IMR-90 (cell line): Measurements from ENCODE around the gene RABGEF1. TPM values are rescaled to one million over a fixed set of nuclear protein-coding genes. Genes with fewer than 3 reads are reported as not detected.
"Not testable (repeated sequence)": the region's sequence is repeated elsewhere in the genome, so short reads cannot be mapped to it uniquely, and the experiment has no call there.

ENCODE experiments used
- ATAC-seq: fragments of 200-7000 bp; cut with Tn5 transposase; 2 replicates; pipeline ENCODE4 v1.9.1; 2020; ENCODE audit warnings: low read depth, mild to moderate bottlenecking, moderate library complexity
- BruUV-seq: library from RNA; stranded (reverse); fragments of 400-500 nt; replicated peaks from 2 replicates; lab custom pipeline; 2021; lab: Mats Ljungman, UMichigan
- CTCF ChIA-PET: fragments of 300-600 bp; formaldehyde crosslinking; extraction: SDS; loops from one replicate; lab custom pipeline; 2021; ENCODE audit warnings: antibody characterized with exemption; lab: Yijun Ruan, JAX
- POLR2A ChIA-PET: fragments of 300-600 bp; sonication (Branson Sonifier 250); formaldehyde crosslinking; loops from one replicate; lab custom pipeline; 2022; ENCODE audit warnings: antibody characterized with exemption; ENCODE audit not compliant: unreplicated experiment; lab: Charles Lee
- DNase-seq: peaks from one replicate; pipeline ENCODE4 v3.0.0; 2013
- H2AFZ ChIP-seq: replicated peaks from 2 replicates; pipeline ENCODE3; 2013; ENCODE audit warnings: low read length, mild to moderate bottlenecking; ENCODE audit not compliant: poor library complexity
- H2AK5ac ChIP-seq: 2 replicates; pipeline ENCODE4 v1.6.1; 2013; ENCODE audit warnings: low read depth, low read length, inconsistent platforms
- H2AK9ac ChIP-seq: replicated peaks from 2 replicates; pipeline ENCODE3; 2013; ENCODE audit warnings: mild to moderate bottlenecking, low read depth, low read length, moderate library complexity; ENCODE audit not compliant: poor library complexity
- H2BK120ac ChIP-seq: 2 replicates; pipeline ENCODE4 v1.6.1; 2013; ENCODE audit warnings: low read depth, low read length, inconsistent platforms
- H2BK15ac ChIP-seq: 3 replicates; pipeline ENCODE4 v1.6.1; 2013; ENCODE audit warnings: low read depth, low read length, inconsistent platforms
- H2BK20ac ChIP-seq: 2 replicates; pipeline ENCODE4 v1.6.1; 2013; ENCODE audit warnings: low read depth, mild to moderate bottlenecking, inconsistent platforms, low read length, moderate library complexity
- H2BK5ac ChIP-seq: 2 replicates; pipeline ENCODE4 v1.6.1; 2013; ENCODE audit warnings: mild to moderate bottlenecking, low read depth, low read length, inconsistent platforms; ENCODE audit not compliant: poor library complexity, severe bottlenecking
- H3K14ac ChIP-seq: replicated peaks from 2 replicates; pipeline ENCODE4 v1.6.1; 2013; ENCODE audit warnings: low read depth, low read length, inconsistent platforms
- H3K18ac ChIP-seq: 2 replicates; pipeline ENCODE4 v1.6.1; 2013; ENCODE audit warnings: low read depth, low read length, control low read depth
- H3K23ac ChIP-seq: 2 replicates; pipeline ENCODE4 v1.6.1; 2013; ENCODE audit warnings: low read depth, low read length, inconsistent platforms
- H3K27ac ChIP-seq: 2 replicates; pipeline ENCODE4 v1.5.1; 2013; ENCODE audit warnings: mild to moderate bottlenecking, control low read depth, low read length; ENCODE audit not compliant: insufficient read depth
- H3K27me3 ChIP-seq: 2 replicates; pipeline ENCODE4 v1.6.1; 2013; ENCODE audit warnings: low read length; ENCODE audit not compliant: control insufficient read depth, insufficient read depth
- H3K36me3 ChIP-seq: 2 replicates; pipeline ENCODE4 v1.6.1; 2013; ENCODE audit warnings: low read length, mixed read lengths; ENCODE audit not compliant: control insufficient read depth, insufficient read depth
- H3K4ac ChIP-seq: 2 replicates; pipeline ENCODE4 v1.6.1; 2013; ENCODE audit warnings: low read depth, low read length, inconsistent platforms
- H3K4me1 ChIP-seq: 2 replicates; pipeline ENCODE4 v1.6.1; 2013; ENCODE audit warnings: low read length, mixed read lengths; ENCODE audit not compliant: control insufficient read depth, insufficient read depth
- H3K4me2 ChIP-seq: 2 replicates; pipeline ENCODE4 v1.6.1; 2013; ENCODE audit warnings: low read depth, mild to moderate bottlenecking, control low read depth, low read length, moderate library complexity
- H3K4me3 ChIP-seq: 2 replicates; pipeline ENCODE4 v1.5.1; 2013; ENCODE audit warnings: low read depth, mild to moderate bottlenecking, control low read depth, low read length, moderate library complexity; ENCODE audit not compliant: insufficient read depth
- H3K56ac ChIP-seq: 2 replicates; pipeline ENCODE4 v1.6.1; 2013; ENCODE audit warnings: low read length, inconsistent platforms; ENCODE audit not compliant: insufficient read depth; ENCODE audit errors: extremely low read depth
- H3K79me1 ChIP-seq, 2 experiments: 2 replicates each; pipeline ENCODE4 v1.6.1; 2013; ENCODE audit warnings: low read length in 2 of 2, inconsistent platforms in 1 of 2, low read depth in 1 of 2
- H3K9ac ChIP-seq: 2 replicates; pipeline ENCODE4 v1.6.1; 2013; ENCODE audit warnings: low read depth, low read length, control low read depth
- H3K9me1 ChIP-seq: 2 replicates; pipeline ENCODE4 v1.6.1; 2013; ENCODE audit warnings: low read length, inconsistent platforms; ENCODE audit not compliant: insufficient read depth
- H3K9me3 ChIP-seq: 2 replicates; pipeline ENCODE4 v1.6.1; 2013; ENCODE audit warnings: low read length; ENCODE audit not compliant: control insufficient read depth, insufficient read depth
- H4K20me1 ChIP-seq: 2 replicates; pipeline ENCODE4 v1.6.1; 2013; ENCODE audit warnings: low read length, inconsistent platforms; ENCODE audit not compliant: insufficient read depth
- H4K5ac ChIP-seq: 2 replicates; pipeline ENCODE4 v1.6.1; 2013; ENCODE audit warnings: mild to moderate bottlenecking, low read depth, low read length, control low read depth
- H4K8ac ChIP-seq, 2 experiments: 2 replicates each; pipeline ENCODE4 v1.6.1; 2013; ENCODE audit warnings: low read depth in 2 of 2, low read length in 2 of 2, control low read depth in 1 of 2, inconsistent platforms in 1 of 2
- H4K91ac ChIP-seq: 2 replicates; pipeline ENCODE4 v1.6.1; 2013; ENCODE audit warnings: low read depth, low read length, inconsistent platforms; ENCODE audit not compliant: insufficient read depth
- WGBS, 2 experiments: methylation state at CpG; one replicate each; pipeline versions ENCODE4 v1.1.5 to v1.1.7; 2013; ENCODE audit warnings: missing lambda C conversion rate in 2 of 2; ENCODE audit not compliant: insufficient read length in 1 of 2; ENCODE audit errors: extremely low coverage in 2 of 2; 5-methylcytosine and 5-hydroxymethylcytosine counted together
- dilution Hi-C: fragments of 300-500 bp; cut with HindIII; formaldehyde crosslinking; loops from one replicate; pipeline ENCODE4 v1.14.3; 2018; ENCODE audit warnings: low sequenced_read_pairs; ENCODE audit not compliant: unreplicated experiment
- in situ Hi-C: fragments of 300-500 bp; cut with MboI; formaldehyde crosslinking; loops from 3 replicates; pipeline ENCODE4 v1.14.3; 2019; ENCODE audit warnings: low sequenced_read_pairs, inconsistent platforms, mixed read lengths
- intact Hi-C: fragments of 100-400 bp; cut with micrococcal nuclease; formaldehyde crosslinking; loops from 2 replicates; pipeline ENCODE4 v1.10.0; 2022
- polyA plus RNA-seq, 3 experiments: library from polyadenylated mRNA; depleted of rRNA; stranded (reverse); fragments of >200 nt; gene quantifications; 2 replicates each; pipeline ENCODE4 v1.2.3, GENCODE V29; 2012; ENCODE audit warnings: low replicate concordance in 1 of 3
- total RNA-seq: library from RNA; depleted of rRNA; stranded (reverse); fragments of >200 nt; gene quantifications from 2 replicates; pipeline ENCODE4 v1.2.3, GENCODE V29; 2012

RABGEF1 gene
- total and polyA plus RNA-seq, 2 of the 4 experiments (the other 2 are of a cell fraction): 34.9 to 56.6 TPM

DNA sequence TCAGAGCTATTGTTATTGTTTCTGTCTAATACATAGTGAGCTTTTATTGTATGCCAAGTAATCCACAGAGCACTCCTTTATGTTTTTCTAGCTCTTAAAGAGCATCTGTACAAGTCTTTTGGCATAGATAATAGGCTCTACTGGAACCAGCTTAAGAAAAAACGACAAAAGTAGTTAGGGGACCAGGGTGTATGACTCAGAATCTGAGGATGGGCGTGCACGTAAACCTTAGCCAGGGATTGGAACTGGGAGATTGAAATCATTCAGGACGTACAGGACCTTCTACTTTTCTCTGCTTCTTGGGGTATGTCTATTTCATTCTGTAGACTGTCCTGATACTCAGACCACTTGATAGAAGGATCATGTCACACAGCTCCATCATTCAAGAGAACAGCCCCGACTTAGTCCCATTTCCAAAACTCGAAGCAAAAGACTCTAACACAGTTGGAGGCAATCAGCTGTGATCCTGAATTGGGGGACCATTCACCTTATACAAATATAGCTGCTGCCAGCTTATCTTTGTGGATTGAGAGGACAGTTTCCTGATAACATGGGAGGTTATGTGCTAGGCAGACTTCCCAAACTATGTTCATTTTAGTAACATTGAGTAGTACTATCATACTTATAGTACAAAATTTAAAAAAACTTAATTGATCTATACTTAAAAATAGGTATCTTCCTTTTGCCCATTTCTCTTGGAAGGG is 24.9 kb downstream of the RABGEF1 start:
- H2AFZ ChIP-seq, H3K4ac ChIP-seq, DNase-seq, H2AK9ac ChIP-seq, H4K8ac ChIP-seq, H3K18ac ChIP-seq, H3K14ac ChIP-seq, H2AK5ac ChIP-seq, POLR2A ChIA-PET, H3K9me3 ChIP-seq, H2BK120ac ChIP-seq, dilution Hi-C loops, H4K91ac ChIP-seq, H3K36me3 ChIP-seq, H3K4me3 ChIP-seq, H3K27me3 ChIP-seq, ATAC-seq, H3K9ac ChIP-seq, BruUV-seq, in situ Hi-C loops, intact Hi-C loops, H4K5ac ChIP-seq, H2BK5ac ChIP-seq, H3K23ac ChIP-seq, H3K27ac ChIP-seq, H2BK15ac ChIP-seq, H3K56ac ChIP-seq, H3K4me2 ChIP-seq, H2BK20ac ChIP-seq: not testable (repeated sequence)
- 80% methylated on average over 1 of the region's 6 CpGs; no CpG with 5 or more reads in 1 of the 2 experiments for WGBS, 2 experiments
- H4K20me1 ChIP-seq: peaks cover 84% of the 10 kb centered on the region
- CTCF ChIA-PET: interaction anchor here (0.6 kb wide), 1 partner anchor 286 kb away, joined by 3 read pairs; no protein-coding TSS in a partner anchor
- peaks cover 12% of the 10 kb centered on the region for H3K4me1 ChIP-seq
- peaks cover 13% of the 10 kb centered on the region for H3K9me1 ChIP-seq
- H3K79me1 ChIP-seq: peaks cover 27 to 80% of the 10 kb centered on the region in 2 experiments
